GM18519 (cell line): ENCODE results near the gene LRRC49.

Experiments used
- ATAC-seq: cut with Tn5 transposase; IDR thresholded peaks from one replicate; pipeline ENCODE4 v1.9.1; 2021; ENCODE audit warnings: mild to moderate bottlenecking, moderate library complexity; ENCODE audit not compliant: unreplicated experiment, low FRiP score

The LRRC49 gene

DNA sequence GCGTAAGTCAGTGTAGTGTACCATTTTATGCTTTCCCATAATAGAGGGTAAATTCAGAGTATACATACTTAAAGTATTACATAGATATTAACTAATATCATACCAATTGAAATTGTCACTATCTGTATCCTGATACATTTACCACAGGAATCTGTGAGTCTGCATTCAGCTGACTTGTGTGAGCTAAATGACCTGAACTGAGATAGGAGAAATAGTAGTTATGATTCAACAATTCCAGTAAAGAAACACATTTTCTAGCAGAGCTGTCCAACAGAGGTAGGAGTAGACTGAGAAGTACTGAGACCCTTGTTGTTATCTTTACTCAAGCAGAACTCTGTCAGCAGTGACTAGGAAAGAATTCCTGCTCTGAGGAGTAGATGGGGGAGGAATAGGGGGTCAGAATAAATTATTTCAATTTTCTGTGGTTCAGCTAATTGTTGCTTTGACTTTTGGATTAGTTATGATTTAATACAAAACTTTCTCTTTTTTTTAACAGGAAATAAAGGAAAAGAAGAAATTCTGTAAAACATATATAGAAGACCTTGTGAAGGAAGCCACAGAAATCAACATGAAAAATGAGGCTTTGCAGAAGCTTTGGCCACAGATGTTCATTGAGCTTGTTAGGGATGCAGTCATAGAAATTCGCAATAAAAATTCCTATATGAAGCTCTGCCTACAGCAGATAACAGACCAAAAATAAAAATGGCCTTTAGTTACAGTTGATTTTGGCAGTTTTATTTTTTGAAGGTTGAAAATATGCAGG lies 156.5 kb downstream of the LRRC49 start:
- ATAC-seq: no peak

DNA sequence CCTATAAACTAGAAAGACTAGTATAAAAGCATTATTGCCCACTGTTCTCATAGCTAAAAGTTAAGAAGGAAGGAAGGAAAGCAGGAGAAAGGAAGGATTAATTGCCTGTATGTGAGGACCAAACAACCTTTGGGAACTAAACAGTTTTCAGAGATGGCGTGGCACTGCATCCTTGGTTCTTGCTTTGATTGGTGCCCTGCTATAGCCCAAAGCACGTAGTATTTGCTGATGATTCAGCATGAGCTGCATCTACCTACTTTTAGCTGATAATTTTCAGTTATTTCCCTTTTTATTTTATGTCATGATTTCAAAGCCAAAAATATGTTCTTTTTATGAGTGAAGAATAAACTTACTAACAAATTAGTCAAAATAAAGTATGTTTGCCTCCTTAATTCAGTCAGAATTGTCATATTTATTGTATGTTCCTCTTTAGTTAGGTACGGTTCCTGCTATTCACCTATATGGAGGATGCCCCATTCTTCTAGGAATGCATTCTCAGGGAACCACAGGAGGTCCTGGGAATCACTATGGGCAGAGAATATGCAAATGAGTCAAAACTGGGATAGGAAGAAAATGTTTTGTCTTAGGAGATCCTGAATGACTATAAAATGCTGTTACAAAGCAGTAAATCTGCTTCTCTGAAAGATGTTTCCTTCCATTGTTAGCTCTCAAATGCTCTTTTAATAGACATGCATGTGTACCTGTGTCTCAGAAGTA lies 157.2 kb downstream of the LRRC49 start:
- ATAC-seq: no peak

DNA sequence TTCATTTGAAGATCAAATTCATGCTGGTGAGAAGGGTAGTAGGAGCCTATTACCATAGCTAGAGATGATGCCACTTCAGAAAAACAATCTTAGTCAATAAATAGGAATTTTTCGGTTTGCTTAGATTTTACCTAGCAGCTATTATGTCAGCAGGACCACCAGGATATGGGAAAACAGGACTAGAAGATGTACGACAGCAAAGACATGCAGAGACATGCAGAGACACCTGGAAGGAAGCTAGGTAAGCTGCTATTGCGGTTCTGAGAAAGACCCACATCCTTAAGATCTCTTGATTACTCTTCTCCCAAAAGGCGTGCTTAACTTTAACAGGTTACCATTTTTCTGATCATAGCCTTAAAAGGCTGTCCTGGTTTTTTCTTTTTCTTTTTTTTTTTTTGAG lies 157.8 kb downstream of the LRRC49 start:
- ATAC-seq: no peak

DNA sequence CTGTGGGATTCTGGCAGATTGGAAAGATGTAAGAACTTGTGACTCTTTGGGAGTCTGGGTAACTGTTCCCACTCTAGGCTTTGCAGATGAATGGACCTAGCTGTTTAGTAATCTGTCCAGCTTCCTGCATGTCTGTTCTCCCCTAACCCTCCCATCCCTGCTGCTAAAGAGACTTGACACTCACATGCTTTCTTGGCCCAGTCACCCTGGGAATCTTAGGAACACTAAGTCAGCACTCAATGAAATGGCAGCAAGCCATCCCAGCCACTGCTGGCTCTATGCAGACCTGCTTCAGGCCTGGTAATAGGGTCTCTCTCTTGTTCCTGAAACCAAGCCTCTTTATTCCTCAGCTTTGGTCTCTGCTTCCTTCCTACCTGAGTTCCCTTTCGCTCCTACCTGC lies 158.9 kb downstream of the LRRC49 start:
- no peak for ATAC-seq

DNA sequence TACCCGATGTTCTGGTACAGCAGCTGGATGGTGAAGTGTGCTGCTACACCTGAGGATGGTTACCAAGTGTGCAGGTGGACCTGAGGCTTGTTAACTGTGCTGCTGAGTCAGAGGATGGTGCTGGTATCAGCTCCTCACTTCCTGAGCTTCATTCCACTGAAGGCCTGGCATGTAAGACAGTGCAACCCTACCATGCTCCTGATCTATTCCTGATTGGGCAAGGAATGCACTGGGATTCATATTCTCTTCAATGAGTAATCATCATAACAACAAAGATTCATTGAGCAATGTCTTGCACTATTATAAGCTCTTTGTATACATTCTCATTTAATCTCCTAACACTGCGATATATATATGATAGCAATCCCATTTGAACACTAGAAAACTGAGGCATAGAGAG lies 159.7 kb downstream of the LRRC49 start:
- no peak for ATAC-seq

DNA sequence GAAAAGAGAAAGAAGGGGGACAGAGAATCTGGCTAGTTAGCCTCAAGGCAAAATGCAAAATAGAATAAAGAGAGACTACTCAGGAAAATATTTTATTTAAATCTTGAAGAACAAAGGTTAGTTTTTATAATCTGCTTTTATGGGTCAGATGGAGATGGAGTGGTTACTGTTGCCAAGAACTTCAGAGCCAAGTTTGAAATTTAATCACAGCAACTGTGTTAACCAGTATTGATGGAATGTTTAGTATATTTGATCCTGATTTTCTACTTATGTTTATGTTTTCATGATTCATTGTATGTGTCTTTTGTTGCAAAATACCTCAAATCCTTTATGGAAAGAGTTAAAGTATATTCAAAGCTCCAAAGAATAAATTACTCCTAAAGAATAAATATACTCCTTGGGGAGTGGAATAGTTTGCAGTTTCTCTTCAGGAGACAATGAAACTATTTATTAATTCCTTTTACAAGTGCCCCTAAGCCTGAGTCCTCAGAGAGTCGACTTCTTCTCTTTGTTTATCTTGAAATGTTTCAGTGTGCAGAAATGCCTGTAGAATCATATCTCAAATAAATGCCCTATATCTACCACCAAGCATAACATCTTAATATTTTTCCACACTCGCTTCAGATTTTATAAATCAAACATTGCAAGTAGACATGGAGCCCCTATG lies 161.8 kb downstream of the LRRC49 start:
- ATAC-seq: no peak

DNA sequence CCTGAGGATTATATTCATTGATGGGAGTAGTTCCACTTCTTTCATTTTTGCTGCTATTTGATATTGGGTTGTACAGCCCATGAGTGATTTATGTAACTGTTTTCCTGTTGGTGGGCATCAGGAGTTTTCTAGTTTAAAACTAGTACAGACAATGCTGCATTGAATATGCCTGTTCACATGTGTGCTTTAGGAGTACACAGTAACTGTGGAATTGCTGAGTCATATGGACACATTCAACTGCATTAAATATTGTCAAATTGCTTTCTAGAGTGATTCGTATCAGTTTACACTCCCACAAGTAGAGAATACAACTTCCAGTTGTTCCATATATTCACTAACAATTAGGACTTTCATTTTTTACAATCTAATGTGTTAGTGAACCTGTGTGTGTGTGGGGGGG lies 162.8 kb downstream of the LRRC49 start:
- ATAC-seq: no peak

DNA sequence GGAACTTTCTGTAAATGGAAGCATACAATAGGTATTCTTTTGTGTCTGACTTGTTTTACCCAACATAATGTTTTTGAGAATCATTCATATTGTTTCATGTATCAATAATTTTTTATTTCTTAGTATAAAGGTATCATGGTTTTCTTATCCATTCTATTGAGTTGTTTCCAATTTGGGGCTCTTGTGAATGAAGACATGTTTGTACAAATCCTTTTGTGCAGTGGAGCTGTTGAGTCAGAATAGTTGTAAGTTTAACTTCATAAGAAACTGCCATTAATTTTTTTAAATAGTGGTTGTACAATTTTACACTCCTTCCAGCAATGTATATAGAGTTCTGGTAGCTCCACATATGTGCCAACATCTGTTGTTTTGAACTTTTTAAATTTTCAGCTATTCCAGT lies 163.5 kb downstream of the LRRC49 start:
- no peak for ATAC-seq

DNA sequence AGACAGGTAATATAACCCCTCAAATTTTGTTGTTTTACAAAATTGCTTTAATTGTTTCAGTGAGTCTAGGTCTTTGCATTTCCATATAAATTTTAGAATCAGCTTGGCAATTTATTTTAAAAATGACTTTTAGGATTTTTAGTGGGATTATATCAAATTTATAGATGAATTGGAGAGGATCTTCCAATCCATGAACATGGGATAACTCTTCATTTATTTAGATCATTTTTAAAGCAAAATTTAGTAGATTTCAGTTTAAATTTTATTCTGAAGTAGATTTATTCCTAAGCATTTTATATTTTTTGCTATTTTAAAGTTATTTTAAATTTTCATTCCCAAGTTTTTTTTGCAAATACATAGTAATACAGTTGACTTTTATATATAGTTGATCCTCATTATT lies 164.5 kb downstream of the LRRC49 start:
- no peak for ATAC-seq

DNA sequence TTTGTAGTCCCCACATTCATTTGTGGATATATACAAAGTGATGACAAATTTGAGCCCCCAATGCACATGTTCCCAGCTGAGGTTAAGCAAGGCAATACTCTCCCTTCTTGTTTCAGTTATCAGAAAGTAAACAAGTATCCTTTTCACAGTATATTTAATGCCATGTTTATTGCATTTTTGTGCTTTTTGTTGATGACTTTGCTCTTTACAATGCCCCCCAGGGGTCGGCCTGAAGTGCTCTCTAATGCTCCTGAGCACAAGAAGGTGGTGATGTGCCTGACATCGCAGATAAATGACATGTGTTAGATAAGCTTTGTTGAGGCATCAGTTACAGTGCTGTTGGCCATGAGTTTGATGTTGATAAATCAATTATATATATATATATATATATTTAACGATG lies 165.0 kb downstream of the LRRC49 start:
- no peak for ATAC-seq

DNA sequence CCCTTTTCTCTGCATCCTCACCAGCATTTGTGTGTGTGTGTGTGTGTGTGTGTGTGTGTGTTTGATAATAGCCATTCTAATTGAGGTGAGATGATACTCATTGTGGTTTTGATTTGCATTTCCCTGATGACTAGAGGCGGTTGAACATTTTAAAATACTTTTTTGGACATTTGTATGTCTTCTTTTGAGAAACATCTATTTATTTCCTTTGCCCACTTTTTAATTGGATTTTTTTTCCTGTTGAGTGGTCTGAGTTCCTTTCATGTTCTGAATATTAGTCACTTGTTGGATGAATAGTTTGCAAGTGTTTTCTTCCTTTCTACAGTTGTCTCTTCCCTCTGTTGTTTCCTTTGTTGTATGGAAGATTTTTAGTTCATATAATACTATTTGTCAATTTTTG lies 168.4 kb downstream of the LRRC49 start:
- no peak for ATAC-seq

DNA sequence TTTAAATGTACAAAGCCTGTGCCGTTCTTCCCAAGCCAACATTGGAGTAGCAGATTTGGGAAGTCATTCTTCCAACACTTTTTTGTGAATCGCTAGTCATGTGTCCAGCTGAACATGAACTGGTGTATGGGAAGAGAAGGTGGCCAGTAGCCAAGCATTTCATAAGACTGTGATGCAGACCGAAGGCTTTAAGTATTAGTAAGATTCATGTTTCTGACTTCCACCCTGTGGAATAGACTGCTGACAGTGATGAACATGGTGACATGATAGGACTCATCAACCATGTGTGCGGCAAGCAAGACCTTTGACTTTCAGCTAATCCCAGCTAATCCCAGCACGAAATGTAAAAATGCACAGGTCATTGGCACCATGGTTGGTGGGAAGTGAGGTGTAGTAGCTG lies 174.4 kb downstream of the LRRC49 start:
- ATAC-seq: no peak

DNA sequence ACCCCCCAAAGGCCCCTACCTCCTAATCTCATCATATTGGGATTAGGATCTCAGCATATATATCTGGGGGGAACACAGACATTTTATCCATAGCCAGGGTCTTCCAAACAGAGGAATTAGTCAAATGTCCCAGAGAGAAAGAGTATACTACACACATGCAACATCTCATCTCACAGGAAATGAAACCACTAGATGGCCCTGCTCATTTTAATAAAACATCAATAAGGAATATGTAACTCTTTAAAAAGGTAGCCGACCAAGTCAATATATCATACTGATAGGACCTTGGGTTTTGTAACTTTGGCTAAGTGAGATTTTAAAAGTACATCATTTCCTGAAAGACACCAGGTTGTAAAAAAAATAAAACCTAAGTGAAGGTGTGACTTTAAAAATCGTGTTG lies 177.1 kb downstream of the LRRC49 start:
- no peak for ATAC-seq

DNA sequence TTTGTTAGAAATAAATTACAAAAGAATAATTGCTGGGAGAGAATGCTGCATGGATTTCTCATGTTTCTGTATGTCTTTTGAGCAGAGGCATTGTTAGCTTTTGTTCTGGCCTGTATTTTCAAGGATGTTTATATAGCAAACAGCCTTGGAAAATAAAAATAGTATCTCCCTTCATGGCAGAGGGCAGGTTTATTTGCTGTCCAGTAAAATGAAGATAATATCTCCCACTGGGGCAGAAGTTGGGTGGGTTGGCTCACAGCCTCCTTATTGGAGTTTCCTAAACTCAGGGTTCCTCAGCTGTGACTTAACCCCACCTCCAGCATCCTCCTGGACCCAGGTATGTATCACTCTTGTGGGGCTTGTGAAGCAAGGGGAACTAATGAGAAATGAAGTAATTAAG lies 178.9 kb downstream of the LRRC49 start:
- no peak for ATAC-seq

DNA sequence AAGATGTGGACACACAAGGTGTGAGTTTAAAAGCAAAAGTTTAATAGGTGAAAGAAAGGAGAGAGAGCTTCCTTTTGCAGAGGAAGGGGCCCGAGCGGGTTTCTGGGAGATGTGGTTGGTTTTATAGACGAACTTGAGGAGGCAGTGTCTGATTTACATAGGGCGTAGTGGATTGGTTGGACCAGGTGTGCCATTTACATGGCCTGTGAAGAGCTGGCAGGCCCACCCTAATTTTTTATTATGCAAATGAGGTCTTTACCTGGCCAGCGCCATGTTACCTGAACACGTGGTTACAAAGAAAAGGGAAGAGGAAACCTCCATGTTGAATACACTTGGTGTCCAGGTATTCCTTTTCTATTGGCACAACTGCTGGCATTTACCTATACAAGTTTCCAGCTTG lies 179.8 kb downstream of the LRRC49 start:
- ATAC-seq: no peak

DNA sequence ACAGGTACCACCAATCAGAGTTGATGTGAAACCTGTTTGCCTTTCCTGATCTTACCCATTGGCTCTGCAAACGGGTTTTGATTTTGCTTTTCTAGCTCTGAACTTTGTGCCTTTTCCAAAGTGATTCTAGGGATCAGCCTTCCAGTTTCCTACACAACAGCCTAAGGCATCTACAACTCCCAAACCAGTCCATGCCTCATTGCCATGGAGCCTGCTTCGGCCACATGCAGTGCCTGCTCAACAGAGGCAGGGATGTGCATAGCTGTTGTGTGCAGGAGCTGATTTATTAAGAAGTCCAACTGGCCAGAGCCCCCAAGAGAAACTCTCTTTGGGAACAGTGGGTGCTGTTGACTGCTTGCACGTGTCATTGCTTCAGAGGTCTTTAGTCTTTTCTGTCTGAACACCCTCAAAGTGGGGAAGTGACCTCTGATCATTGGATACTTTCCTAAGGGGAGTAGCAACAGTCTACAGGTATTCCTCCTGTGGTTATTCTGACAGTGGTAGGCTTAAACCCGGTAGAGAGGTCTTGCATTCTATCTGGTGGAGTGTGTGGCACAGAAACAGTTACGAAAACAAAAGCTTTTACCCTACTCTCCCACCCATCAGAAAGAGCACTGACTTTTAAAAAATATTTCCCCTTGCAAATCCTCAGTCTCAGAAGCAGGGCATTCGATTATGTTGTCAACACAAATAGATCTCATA lies 186.0 kb downstream of the LRRC49 start:
- no peak for ATAC-seq

DNA sequence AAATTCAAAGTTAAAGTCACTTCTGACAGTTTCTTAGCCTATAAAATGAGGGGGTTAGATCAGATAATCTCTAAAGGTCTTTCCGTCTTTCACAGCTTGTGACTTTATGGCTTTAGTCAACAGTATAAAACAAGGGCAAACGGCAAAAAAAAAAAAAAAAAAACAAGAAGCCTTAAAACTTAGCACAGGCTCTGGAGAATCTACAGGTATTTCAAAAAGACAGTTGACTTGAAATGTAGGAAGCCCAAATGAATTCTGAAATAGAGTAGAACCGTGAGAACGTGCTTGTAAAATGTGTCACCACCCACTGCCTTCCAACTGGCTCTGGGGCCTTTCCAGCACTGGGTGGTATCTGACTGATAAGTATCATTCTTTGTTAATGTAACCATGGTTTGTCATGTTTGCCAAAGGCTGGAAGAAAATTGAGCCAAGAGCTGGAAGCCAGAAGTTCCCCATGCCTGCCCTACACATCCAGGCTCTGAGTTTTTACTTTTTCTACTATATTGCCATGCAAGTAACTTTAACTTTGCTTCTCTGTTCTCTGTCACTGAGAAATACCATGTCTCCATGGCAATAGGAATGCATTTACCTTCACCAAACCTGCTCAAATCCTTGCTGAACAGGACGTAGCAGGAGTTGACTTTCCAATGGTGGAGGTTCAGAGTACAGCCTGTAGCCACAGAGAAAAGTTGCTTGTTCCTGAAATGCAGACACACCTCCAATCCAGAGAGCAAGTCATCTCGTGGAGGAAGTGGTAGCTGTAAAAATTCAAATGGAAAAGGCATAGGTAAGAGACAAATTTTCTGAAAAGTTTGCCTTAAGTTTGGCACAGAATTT lies 186.8 kb downstream of the LRRC49 start:
- ATAC-seq: no peak

DNA sequence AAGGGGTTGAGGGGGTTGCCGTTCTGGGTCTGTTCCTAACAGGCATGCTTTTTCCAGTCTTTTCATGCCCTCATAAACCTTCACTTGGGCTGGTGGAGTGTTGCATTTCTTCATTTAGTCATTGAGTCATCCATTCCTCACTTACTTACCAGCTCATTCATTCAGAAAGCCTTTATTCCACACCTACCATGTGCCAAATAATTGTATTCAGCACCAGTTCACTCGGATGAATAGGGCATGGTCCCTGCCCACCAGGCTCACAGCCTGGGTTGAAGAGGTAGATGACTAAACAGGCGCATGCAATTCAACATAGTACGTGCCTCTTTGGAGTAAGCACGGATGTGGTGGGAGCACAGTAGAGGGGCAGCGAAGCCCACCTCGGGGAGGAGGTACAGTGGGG lies 187.5 kb downstream of the LRRC49 start:
- no peak for ATAC-seq

DNA sequence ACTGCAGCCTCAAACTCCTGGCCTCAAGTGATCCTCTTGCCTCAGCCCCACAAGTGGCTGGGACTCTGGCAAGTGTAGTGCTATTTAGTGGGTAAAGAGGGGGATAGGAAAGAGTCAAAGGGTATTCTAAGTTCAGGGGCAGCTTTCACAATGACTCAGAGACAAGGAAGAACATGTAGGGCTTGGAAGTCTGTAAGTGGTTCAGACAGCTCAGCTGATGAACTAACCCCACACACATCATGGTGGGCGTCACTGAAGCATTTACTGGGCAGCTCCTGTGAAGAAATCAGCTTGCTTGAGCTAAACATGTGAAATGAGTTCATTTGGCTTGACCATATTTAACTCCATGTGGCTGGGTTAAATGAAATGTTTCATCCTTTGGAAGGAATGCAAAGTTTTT lies 188.1 kb downstream of the LRRC49 start:
- no peak for ATAC-seq

DNA sequence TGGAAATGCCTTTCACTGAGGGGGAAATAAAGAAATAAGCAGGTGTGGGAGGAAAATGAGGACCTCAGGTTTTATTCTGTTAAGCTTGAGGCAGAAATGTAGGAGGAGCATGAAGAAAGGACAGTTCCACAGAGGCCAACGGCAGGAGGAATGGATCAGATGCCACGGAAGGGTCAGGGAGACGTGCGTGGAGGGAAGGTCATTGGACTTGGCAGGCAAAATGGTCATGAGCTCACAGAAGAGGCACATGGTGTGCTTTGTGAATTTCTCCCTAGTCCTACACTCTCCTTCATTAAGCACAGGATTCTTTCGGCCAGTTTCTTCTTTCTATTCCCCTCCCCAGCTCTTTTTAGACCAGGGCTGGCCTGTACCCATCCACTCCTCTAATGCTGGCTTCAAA lies 190.2 kb downstream of the LRRC49 start:
- no peak for ATAC-seq
